ENCODE results near the gene ZMYND8. TPM values are rescaled to one million over a fixed set of nuclear protein-coding genes. Genes with fewer than 3 reads are reported as not detected.

ZMYND8 gene
- total and polyA plus RNA-seq, 11 donors = 11.3 to 46.4 (median 28.7) TPM

- TF ChIP-seq POLR2A (IDR thresholded peaks at IDR 0.05) (no peak), CTCF (IDR thresholded peaks at IDR 0.05) (no peak)
- H3K36me3 ChIP-seq = no peaks in the 10 kb centered on the region
- no peaks in the 10 kb centered on the region for H3K27me3 ChIP-seq
- peak overlapping the region; percentile 94 to 99 (median 98) for H3K27ac ChIP-seq
- intact Hi-C loops (cut with DNase I) = loop anchor here in 4 of 10 donors (1.0 to 5.0 kb wide), 3 partner anchors 39 to 86 kb away; no protein-coding TSS in a partner anchor
- DNase-seq (no peak), ATAC-seq (no peak)
- no peaks in the 10 kb centered on the region for H3K9me3 ChIP-seq
- H3K4me1 ChIP-seq = peaks cover 31 to 96% (median 87%) of the 10 kb centered on the region in 12 donors
- 39 to 54% (median 44%) methylated on average over 15 of the region's 15 CpGs for WGBS, 4 donors
- H3K4me3 ChIP-seq = peak overlapping the region in 1 of 12 donors; percentile 16
Measured at GRCh38 chr20:47358039-47358671, 1.7 kb upstream of the ZMYND8 start.

- H3K36me3 ChIP-seq = no peaks in the 10 kb centered on the region
- TF ChIP-seq POLR2A (IDR thresholded peaks at IDR 0.05) (peak in 1 of 2 donors; percentile 70), CTCF (IDR thresholded peaks at IDR 0.05) (no peak)
- H3K9me3 ChIP-seq = no peaks in the 10 kb centered on the region
- DNase-seq = peak; percentile 73 to 90 (median 85)
- peak overlapping the region; percentile 94 to 99 (median 98) for H3K27ac ChIP-seq
- peak; percentile 7 to 44 (median 16) for ATAC-seq
- peak overlapping the region in 2 of 12 donors; percentile 16 to 47 for H3K4me3 ChIP-seq
- no peaks in the 10 kb centered on the region for H3K27me3 ChIP-seq
- intact Hi-C loops (cut with DNase I) = loop anchor here in 4 of 10 donors (1.0 to 5.0 kb wide), 3 partner anchors 39 to 85 kb away; no protein-coding TSS in a partner anchor
- 11 to 12% (median 11%) methylated on average over 19 to 29 of the region's 29 CpGs for WGBS, 4 donors
- peaks cover 37 to 99% (median 94%) of the 10 kb centered on the region in 12 donors for H3K4me1 ChIP-seq
Measured at GRCh38 chr20:47357296-47358038, 968 bp upstream of the ZMYND8 start.

GRCh38 chr20:47356220-47356525, 326 bp downstream of the ZMYND8 start:
- Histone ChIP-seq H3K36me3 (no peaks in the 10 kb centered on the region), H3K27me3 (no peaks in the 10 kb centered on the region), H3K4me1 (peaks cover 34 to 100% (median 98%) of the 10 kb centered on the region in 12 donors), H3K27ac (peak overlapping the region; percentile 94 to 99 (median 98)), H3K9me3 (no peaks in the 10 kb centered on the region), H3K4me3 (peak overlapping the region in 7 of 12 donors; percentile 4 to 47 (median 25))
- DNase-seq (no peak), ATAC-seq (no peak)
- TF ChIP-seq CTCF (IDR thresholded peaks at IDR 0.05) = no peak
- TF ChIP-seq POLR2A (IDR thresholded peaks at IDR 0.05) = no peak
- intact Hi-C loops (cut with DNase I) = loop anchor here in 1 of 10 donors (5.0 kb wide), 1 partner anchor 84 kb away; no protein-coding TSS in a partner anchor

Data from heart left ventricle (tissue), 16 donors.